GM23338 (cell line): ENCODE measurements around the gene XIRP2.

Experiments used
- CREB1 ChIP-seq: fragments of 250-450 bp; sonication (Bioruptor Pico); IDR thresholded peaks from 2 replicates; pipeline ENCODE4 v1.5.0; 2020; ENCODE audit warnings: low read depth, mild to moderate bottlenecking, moderate library complexity
- EZH2 ChIP-seq: fragments of 200-600 bp; sonication (generic); IDR thresholded peaks from one replicate; pipeline ENCODE4 v1.8.0; 2017; ENCODE audit warnings: antibody characterized with exemption, mild to moderate bottlenecking, low read depth; ENCODE audit not compliant: unreplicated experiment
- EZH2phosphoT487 ChIP-seq: fragments of 200-600 bp; sonication (generic); IDR thresholded peaks from one replicate; pipeline ENCODE4 v1.8.1; 2018; ENCODE audit warnings: antibody characterized with exemption; ENCODE audit not compliant: unreplicated experiment
- POLR2AphosphoS5 ChIP-seq: IDR thresholded peaks from 2 replicates; pipeline ENCODE4 v1.6.1; 2016; ENCODE audit warnings: antibody characterized with exemption, low read depth
- STAT1 ChIP-seq: IDR thresholded peaks from one replicate; pipeline ENCODE4 v1.6.1; 2016; ENCODE audit warnings: antibody characterized with exemption; ENCODE audit not compliant: unreplicated experiment
- ZNF114 ChIP-seq: fragments of 250-450 bp; sonication (Bioruptor Pico); IDR thresholded peaks from 2 replicates; pipeline ENCODE4 v1.5.0; 2020; ENCODE audit warnings: mild to moderate bottlenecking, moderate library complexity
- TF ChIP-seq, protein P1 (sequence below), 2 experiments: fragments of 200-600 bp in 1 of 2; sonication (generic) in 1 of 2; conservative IDR thresholded peaks; 2 replicates each; pipeline versions ENCODE4 v1.5.1 to v1.6.1; 2016 to 2017; ENCODE audit warnings: antibody characterized with exemption in 2 of 2, low read depth in 2 of 2, mild to moderate bottlenecking in 2 of 2, moderate library complexity in 1 of 2
- TF ChIP-seq, protein P2 (sequence below): IDR thresholded peaks from one replicate; pipeline ENCODE4 v1.6.1; 2018; ENCODE audit warnings: antibody characterized with exemption; ENCODE audit not compliant: unreplicated experiment

DNA sequence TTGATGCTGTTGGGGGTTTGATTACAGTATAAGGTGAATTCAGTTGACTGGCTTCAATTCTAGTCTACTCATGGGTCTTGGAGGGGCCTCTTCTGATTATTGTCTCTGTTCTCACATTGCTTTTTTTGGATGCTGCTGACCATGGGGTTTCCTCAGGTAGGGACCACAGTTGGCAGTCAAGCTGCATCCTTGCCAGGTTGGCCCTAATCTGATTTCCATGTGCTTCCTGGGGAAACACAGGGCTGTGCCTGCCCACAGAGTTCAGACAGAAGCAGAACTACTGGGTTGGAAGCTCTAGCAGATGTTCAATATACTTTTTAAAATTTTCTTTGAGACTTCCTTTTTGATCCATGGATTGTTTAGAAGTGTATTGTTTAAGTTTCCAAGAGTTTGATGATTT is 227.3 kb downstream of the XIRP2 start:
- no peak for TF ChIP-seq POLR2AphosphoS5
- no peak for TF ChIP-seq CREB1
- TF ChIP-seq, protein P1, sequence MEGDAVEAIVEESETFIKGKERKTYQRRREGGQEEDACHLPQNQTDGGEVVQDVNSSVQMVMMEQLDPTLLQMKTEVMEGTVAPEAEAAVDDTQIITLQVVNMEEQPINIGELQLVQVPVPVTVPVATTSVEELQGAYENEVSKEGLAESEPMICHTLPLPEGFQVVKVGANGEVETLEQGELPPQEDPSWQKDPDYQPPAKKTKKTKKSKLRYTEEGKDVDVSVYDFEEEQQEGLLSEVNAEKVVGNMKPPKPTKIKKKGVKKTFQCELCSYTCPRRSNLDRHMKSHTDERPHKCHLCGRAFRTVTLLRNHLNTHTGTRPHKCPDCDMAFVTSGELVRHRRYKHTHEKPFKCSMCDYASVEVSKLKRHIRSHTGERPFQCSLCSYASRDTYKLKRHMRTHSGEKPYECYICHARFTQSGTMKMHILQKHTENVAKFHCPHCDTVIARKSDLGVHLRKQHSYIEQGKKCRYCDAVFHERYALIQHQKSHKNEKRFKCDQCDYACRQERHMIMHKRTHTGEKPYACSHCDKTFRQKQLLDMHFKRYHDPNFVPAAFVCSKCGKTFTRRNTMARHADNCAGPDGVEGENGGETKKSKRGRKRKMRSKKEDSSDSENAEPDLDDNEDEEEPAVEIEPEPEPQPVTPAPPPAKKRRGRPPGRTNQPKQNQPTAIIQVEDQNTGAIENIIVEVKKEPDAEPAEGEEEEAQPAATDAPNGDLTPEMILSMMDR (conservative IDR thresholded peaks at IDR 0.05; ENCODE audit: low read depth in 2 of 2) = no peak
- TF ChIP-seq EZH2phosphoT487 = no peak
- TF ChIP-seq ZNF114 (CRISPR knock-in tag) = no peak
- no peak for TF ChIP-seq STAT1
- TF ChIP-seq, protein P2, sequence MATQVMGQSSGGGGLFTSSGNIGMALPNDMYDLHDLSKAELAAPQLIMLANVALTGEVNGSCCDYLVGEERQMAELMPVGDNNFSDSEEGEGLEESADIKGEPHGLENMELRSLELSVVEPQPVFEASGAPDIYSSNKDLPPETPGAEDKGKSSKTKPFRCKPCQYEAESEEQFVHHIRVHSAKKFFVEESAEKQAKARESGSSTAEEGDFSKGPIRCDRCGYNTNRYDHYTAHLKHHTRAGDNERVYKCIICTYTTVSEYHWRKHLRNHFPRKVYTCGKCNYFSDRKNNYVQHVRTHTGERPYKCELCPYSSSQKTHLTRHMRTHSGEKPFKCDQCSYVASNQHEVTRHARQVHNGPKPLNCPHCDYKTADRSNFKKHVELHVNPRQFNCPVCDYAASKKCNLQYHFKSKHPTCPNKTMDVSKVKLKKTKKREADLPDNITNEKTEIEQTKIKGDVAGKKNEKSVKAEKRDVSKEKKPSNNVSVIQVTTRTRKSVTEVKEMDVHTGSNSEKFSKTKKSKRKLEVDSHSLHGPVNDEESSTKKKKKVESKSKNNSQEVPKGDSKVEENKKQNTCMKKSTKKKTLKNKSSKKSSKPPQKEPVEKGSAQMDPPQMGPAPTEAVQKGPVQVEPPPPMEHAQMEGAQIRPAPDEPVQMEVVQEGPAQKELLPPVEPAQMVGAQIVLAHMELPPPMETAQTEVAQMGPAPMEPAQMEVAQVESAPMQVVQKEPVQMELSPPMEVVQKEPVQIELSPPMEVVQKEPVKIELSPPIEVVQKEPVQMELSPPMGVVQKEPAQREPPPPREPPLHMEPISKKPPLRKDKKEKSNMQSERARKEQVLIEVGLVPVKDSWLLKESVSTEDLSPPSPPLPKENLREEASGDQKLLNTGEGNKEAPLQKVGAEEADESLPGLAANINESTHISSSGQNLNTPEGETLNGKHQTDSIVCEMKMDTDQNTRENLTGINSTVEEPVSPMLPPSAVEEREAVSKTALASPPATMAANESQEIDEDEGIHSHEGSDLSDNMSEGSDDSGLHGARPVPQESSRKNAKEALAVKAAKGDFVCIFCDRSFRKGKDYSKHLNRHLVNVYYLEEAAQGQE = no peak
- no peak for TF ChIP-seq EZH2
